HEK293 (cell line): ENCODE results near the gene TMEM81.
A peak's percentile ranks its signal among the peaks of the same experiment; 100 is the strongest.

ENCODE experiments used
- CTCF ChIA-PET: fragments of 350-600 bp; formaldehyde crosslinking; extraction: SDS; loops from one replicate; lab custom pipeline; 2021; ENCODE audit warnings: antibody characterized with exemption; lab: Yijun Ruan, JAX
- POLR2A ChIA-PET: fragments of 300-600 bp; formaldehyde crosslinking; extraction: SDS; loops from one replicate; lab custom pipeline; 2020; ENCODE audit warnings: antibody characterized with exemption, inconsistent platforms; lab: Yijun Ruan, JAX
- H3K27ac ChIP-seq: fragments of 200-500 bp; sonication (Bioruptor generic); 2 replicates; pipeline ENCODE4 v1.5.1; 2014; ENCODE audit warnings: low read depth, low read length, control low read depth, inconsistent platforms; ENCODE audit errors: extremely low read depth
- H3K36me3 ChIP-seq, 2 experiments: fragments of 200-500 bp in 1 of 2; sonication (Bioruptor generic) in 1 of 2; 1 replicate in 1 of 2; 2 replicates in 1 of 2; pipeline ENCODE4 v1.5.1; 2014 to 2017; ENCODE audit warnings: inconsistent platforms in 2 of 2, low read length in 2 of 2; ENCODE audit not compliant: control insufficient read depth in 2 of 2, insufficient read depth in 1 of 2
- H3K4me1 ChIP-seq: fragments of 200-500 bp; sonication (Bioruptor generic); 2 replicates; pipeline ENCODE4 v1.5.1; 2014; ENCODE audit warnings: mild to moderate bottlenecking, low read length, inconsistent platforms; ENCODE audit not compliant: control insufficient read depth, insufficient read depth
- H3K4me3 ChIP-seq: 2 replicates; pipeline ENCODE4 v1.5.1; 2011; ENCODE audit warnings: low read depth, mild to moderate bottlenecking, control low read depth, low read length, moderate library complexity
- H3K9me3 ChIP-seq: fragments of 200-500 bp; sonication (Bioruptor generic); 2 replicates; pipeline ENCODE4 v1.5.1; 2014; ENCODE audit warnings: low read depth, low read length, inconsistent platforms; ENCODE audit not compliant: control insufficient read depth, insufficient read depth
- ATF2 ChIP-seq: fragments of 450-650 bp; formaldehyde crosslinking; IDR thresholded peaks from 2 replicates; pipeline ENCODE4 v1.5.1; 2016; ENCODE audit warnings: missing biosample characterization, missing genetic modification characterization, low read depth
- BCL11A ChIP-seq: fragments of 450-650 bp; formaldehyde crosslinking; IDR thresholded peaks from 2 replicates; pipeline ENCODE4 v1.5.1; 2016; ENCODE audit warnings: low read depth, missing biosample characterization, missing genetic modification characterization
- EGR2 ChIP-seq: fragments of 450-650 bp; formaldehyde crosslinking; IDR thresholded peaks from 2 replicates; pipeline ENCODE4 v1.5.1; 2016; ENCODE audit warnings: low read depth, missing biosample characterization, missing genetic modification characterization
- ELK4 ChIP-seq: IDR thresholded peaks from 2 replicates; pipeline ENCODE4 v1.6.1; 2011; ENCODE audit warnings: mild to moderate bottlenecking, low read depth, low read length, borderline replicate concordance
- KLF1 ChIP-seq: fragments of 450-650 bp; formaldehyde crosslinking; IDR thresholded peaks from 2 replicates; pipeline ENCODE4 v1.5.1; 2016; ENCODE audit warnings: missing biosample characterization, missing genetic modification characterization
- KLF8 ChIP-seq: fragments of 450-650 bp; formaldehyde crosslinking; IDR thresholded peaks from 2 replicates; pipeline ENCODE4 v1.5.1; 2016; ENCODE audit warnings: missing biosample characterization, missing genetic modification characterization
- TRIM28 ChIP-seq: IDR thresholded peaks from 2 replicates; pipeline ENCODE4 v1.6.1; 2011; ENCODE audit warnings: low read length, control low read depth, borderline replicate concordance
- ZBTB26 ChIP-seq: fragments of 450-650 bp; formaldehyde crosslinking; optimal IDR thresholded peaks from 2 replicates; pipeline ENCODE3; 2016; ENCODE audit warnings: missing biosample characterization, mild to moderate bottlenecking, missing genetic modification characterization
- ZBTB49 ChIP-seq: fragments of 450-650 bp; formaldehyde crosslinking; IDR thresholded peaks from 2 replicates; pipeline ENCODE4 v1.5.1; 2016; ENCODE audit warnings: missing biosample characterization, missing genetic modification characterization, low read depth
- ZIC2 ChIP-seq: fragments of 450-650 bp; formaldehyde crosslinking; IDR thresholded peaks from 2 replicates; pipeline ENCODE4 v1.5.1; 2016; ENCODE audit warnings: missing biosample characterization, missing genetic modification characterization
- ZNF184 ChIP-seq: fragments of 450-650 bp; IDR thresholded peaks from 2 replicates; pipeline ENCODE4 v1.5.1; 2018; ENCODE audit warnings: missing biosample characterization, mild to moderate bottlenecking, missing genetic modification characterization
- ZNF221 ChIP-seq: fragments of 450-650 bp; formaldehyde crosslinking; IDR thresholded peaks from 2 replicates; pipeline ENCODE4 v1.5.1; 2017; ENCODE audit warnings: missing biosample characterization, missing genetic modification characterization, borderline replicate concordance
- ZNF416 ChIP-seq: fragments of 450-650 bp; formaldehyde crosslinking; IDR thresholded peaks from 2 replicates; pipeline ENCODE4 v1.5.1; 2016; ENCODE audit warnings: missing biosample characterization, missing genetic modification characterization
- ZNF426 ChIP-seq: fragments of 450-650 bp; formaldehyde crosslinking; IDR thresholded peaks from 2 replicates; pipeline ENCODE4 v1.5.1; 2017; ENCODE audit warnings: missing biosample characterization, missing genetic modification characterization, mild to moderate bottlenecking, inconsistent platforms, moderate library complexity
- ZNF585B ChIP-seq: fragments of 450-650 bp; formaldehyde crosslinking; IDR thresholded peaks from 2 replicates; pipeline ENCODE4 v1.5.1; 2016; ENCODE audit warnings: missing biosample characterization, missing genetic modification characterization
- ZNF621 ChIP-seq: fragments of 450-650 bp; formaldehyde crosslinking; IDR thresholded peaks from 2 replicates; pipeline ENCODE4 v1.5.1; 2017; ENCODE audit warnings: missing biosample characterization, missing genetic modification characterization
- ZNF670 ChIP-seq: fragments of 450-650 bp; formaldehyde crosslinking; IDR thresholded peaks from 2 replicates; pipeline ENCODE4 v1.5.1; 2016; ENCODE audit warnings: missing biosample characterization, missing genetic modification characterization, low read depth
- ZNF692 ChIP-seq: fragments of 450-650 bp; formaldehyde crosslinking; IDR thresholded peaks from 2 replicates; pipeline ENCODE4 v1.5.1; 2016; ENCODE audit warnings: missing biosample characterization, missing genetic modification characterization
- ZNF701 ChIP-seq: fragments of 450-650 bp; formaldehyde crosslinking; IDR thresholded peaks from 2 replicates; pipeline ENCODE4 v1.5.1; 2016; ENCODE audit warnings: missing biosample characterization, missing genetic modification characterization
- ZNF830 ChIP-seq: fragments of 450-650 bp; IDR thresholded peaks from 2 replicates; pipeline ENCODE4 v1.5.0; 2018; ENCODE audit warnings: missing biosample characterization, missing genetic modification characterization, low read depth, mild to moderate bottlenecking, moderate library complexity
- ZNF837 ChIP-seq: fragments of 450-650 bp; formaldehyde crosslinking; IDR thresholded peaks from 2 replicates; pipeline ENCODE4 v1.5.1; 2016; ENCODE audit warnings: missing biosample characterization, missing genetic modification characterization
- ZSCAN5A ChIP-seq: fragments of 450-650 bp; formaldehyde crosslinking; IDR thresholded peaks from 2 replicates; pipeline ENCODE4 v1.5.1; 2016; ENCODE audit warnings: missing biosample characterization, missing genetic modification characterization

The TMEM81 gene

GRCh38 chr1:205067031-205067430 lies 17.2 kb downstream of the TMEM81 start:
- Histone ChIP-seq H3K9me3 (no peaks in the 10 kb centered on the region), H3K36me3 (no peaks in the 10 kb centered on the region), H3K4me3 (no peak overlapping the region), H3K4me1 (no peaks in the 10 kb centered on the region), H3K27ac (no peak overlapping the region)
- CTCF ChIA-PET: interaction anchor here (0.7 to 2.4 kb wide), 3 partner anchors 78 to 161 kb away, joined by 3 to 11 read pairs (median 8); partner anchors contain the start of gene TMCC2
- POLR2A ChIA-PET: no interaction called here
- TF ChIP-seq ATF2 (tag by site-specific recombination) (no peak), ZNF692 (no peak)

GRCh38 chr1:205066141-205066818 lies 18.0 kb downstream of the TMEM81 start:
- Histone ChIP-seq H3K27ac (no peak overlapping the region), H3K36me3 (no peaks in the 10 kb centered on the region), H3K4me3 (no peak overlapping the region), H3K9me3 (no peaks in the 10 kb centered on the region), H3K4me1 (no peaks in the 10 kb centered on the region)
- ChIA-PET CTCF (interaction anchor here (0.6 to 1.2 kb wide), 3 partner anchors 73 to 1396 kb away, joined by 3 to 8 read pairs (median 3); no protein-coding TSS in a partner anchor), POLR2A (no interaction called here)
- no peak for TF ChIP-seq ZNF837 (tag by site-specific recombination)
- peak; percentile 90 for TF ChIP-seq KLF1 (tag by site-specific recombination)
- TF ChIP-seq TRIM28: no peak
- no peak for TF ChIP-seq ZNF830
- peak; percentile 27; the same call in 1 of the 2 replicates for TF ChIP-seq EGR2 (tag by site-specific recombination)
- TF ChIP-seq ZBTB26 (tag by site-specific recombination): peak; percentile 10

- POLR2A ChIA-PET: no interaction called here
- CTCF ChIA-PET: interaction anchor here (0.5 to 1.2 kb wide), 5 partner anchors 14 to 1396 kb away, joined by 3 to 8 read pairs (median 3); no protein-coding TSS in a partner anchor
- Histone ChIP-seq H3K36me3 (no peaks in the 10 kb centered on the region), H3K9me3 (no peaks in the 10 kb centered on the region), H3K4me3 (no peak overlapping the region), H3K4me1 (no peaks in the 10 kb centered on the region), H3K27ac (no peak overlapping the region)
- TF ChIP-seq ZNF416 (tag by site-specific recombination) (no peak), ZNF426 (no peak), BCL11A (tag by site-specific recombination) (no peak), ZIC2 (no peak), ZNF621 (no peak), ELK4 (no peak), ZNF701 (tag by site-specific recombination) (no peak), ZNF221 (tag by site-specific recombination) (no peak), ZNF670 (no peak), ZSCAN5A (tag by site-specific recombination) (no peak), ZNF585B (tag by site-specific recombination) (no peak), ZNF184 (tag by site-specific recombination) (no peak), KLF8 (tag by site-specific recombination) (no peak), ZBTB49 (tag by site-specific recombination) (no peak)
Measured at GRCh38 chr1:205065666-205066065, 18.6 kb downstream of the TMEM81 start.
